ENCODE measurements around the gene SH2D2A. TPM values are rescaled to one million over a fixed set of nuclear protein-coding genes. Genes with fewer than 3 reads are reported as not detected.

The SH2D2A gene
- total RNA-seq, 2 donors from 2014 or later = 0.81 to 1.1 TPM

GRCh38 chr1:156833603-156834002 is 17.0 kb upstream of the SH2D2A start:
- TF ChIP-seq CTCF (IDR thresholded peaks at IDR 0.05) = no peak
- Histone ChIP-seq H3K4me1 (ENCODE audit: control insufficient read depth in 1 of 2, low read depth in 2 of 2) (no peaks in the 10 kb centered on the region), H3K9me3 (no peaks in the 10 kb centered on the region), H3K4me3 (no peak overlapping the region), H3K36me3 (no peaks in the 10 kb centered on the region), H3K27me3 (replicated peaks; ENCODE audit: insufficient read depth) (no peaks in the 10 kb centered on the region), H3K27ac (no peak overlapping the region)
- ATAC-seq (ENCODE audit: insufficient number of reproducible peaks, low FRiP score, low read depth) (no peak), DNase-seq (ENCODE audit: low spot score) (no peak)

GRCh38 chr1:156832434-156832833 is 15.8 kb upstream of the SH2D2A start:
- no peak for ATAC-seq (ENCODE audit: insufficient number of reproducible peaks, low FRiP score, low read depth)
- no peak for TF ChIP-seq CTCF (IDR thresholded peaks at IDR 0.05)
- Histone ChIP-seq H3K27ac (no peak overlapping the region), H3K27me3 (replicated peaks; ENCODE audit: insufficient read depth) (no peaks in the 10 kb centered on the region), H3K9me3 (no peaks in the 10 kb centered on the region), H3K4me1 (ENCODE audit: control insufficient read depth in 1 of 2, low read depth in 2 of 2) (no peaks in the 10 kb centered on the region), H3K4me3 (no peak overlapping the region), H3K36me3 (no peaks in the 10 kb centered on the region)
- DNase-seq (ENCODE audit: low spot score) = no peak

GRCh38 chr1:156828400-156829124 is 11.9 kb upstream of the SH2D2A start:
- no peak for ATAC-seq (ENCODE audit: insufficient number of reproducible peaks, low FRiP score, low read depth)
- TF ChIP-seq CTCF (IDR thresholded peaks at IDR 0.05) = no peak
- DNase-seq (ENCODE audit: low spot score) = no peak

GRCh38 chr1:156826630-156827029 is 10.0 kb upstream of the SH2D2A start:
- Histone ChIP-seq H3K36me3 (no peaks in the 10 kb centered on the region), H3K27me3 (replicated peaks; ENCODE audit: insufficient read depth) (no peaks in the 10 kb centered on the region), H3K9me3 (no peaks in the 10 kb centered on the region), H3K4me3 (no peak overlapping the region), H3K27ac (no peak overlapping the region), H3K4me1 (ENCODE audit: control insufficient read depth in 1 of 2, low read depth in 2 of 2) (no peaks in the 10 kb centered on the region)
- TF ChIP-seq CTCF (IDR thresholded peaks at IDR 0.05) = no peak
- DNase-seq (ENCODE audit: low spot score) (no peak), ATAC-seq (ENCODE audit: insufficient number of reproducible peaks, low FRiP score, low read depth) (no peak)

More at GRCh38 chr1:156828400-156829124, 11.9 kb upstream of the SH2D2A start:
- Histone ChIP-seq H3K4me3 (no peak overlapping the region), H3K9me3 (no peaks in the 10 kb centered on the region), H3K27ac (no peak overlapping the region), H3K36me3 (no peaks in the 10 kb centered on the region), H3K4me1 (ENCODE audit: control insufficient read depth in 1 of 2, low read depth in 2 of 2) (no peaks in the 10 kb centered on the region), H3K27me3 (replicated peaks; ENCODE audit: insufficient read depth) (no peaks in the 10 kb centered on the region)

GRCh38 chr1:156823210-156823790 is 6.7 kb upstream of the SH2D2A start:
- no peak overlapping the region for H3K4me3 ChIP-seq
- TF ChIP-seq CTCF (IDR thresholded peaks at IDR 0.05) = no peak
- ATAC-seq (ENCODE audit: insufficient number of reproducible peaks, low FRiP score, low read depth) (no peak), DNase-seq (ENCODE audit: low spot score) (no peak)
- no peaks in the 10 kb centered on the region for H3K36me3 ChIP-seq
- no peaks in the 10 kb centered on the region for H3K27me3 ChIP-seq (replicated peaks; ENCODE audit: insufficient read depth)
- no peaks in the 10 kb centered on the region for H3K4me1 ChIP-seq (ENCODE audit: control insufficient read depth in 1 of 2, low read depth in 2 of 2)
- no peaks in the 10 kb centered on the region for H3K9me3 ChIP-seq
- no peak overlapping the region for H3K27ac ChIP-seq

Measured in thoracic aorta (tissue), 2 donors.